Neural progenitor cell (in vitro differentiated cells): ENCODE results near the gene UPF3A. TPM values are rescaled to one million over a fixed set of nuclear protein-coding genes. Genes with fewer than 3 reads are reported as not detected.
"Not testable (repeated sequence)": the region's sequence is repeated elsewhere in the genome, so short reads cannot be mapped to it uniquely, and the experiment has no call there.

Source experiments
- DNase-seq: peaks from one replicate; pipeline ENCODE4 v3.0.0-alpha.2; 2016; ENCODE audit warnings: low spot score
- H2AFZ ChIP-seq: fragments of 200-600 bp; sonication (generic); replicated peaks from 2 replicates; pipeline ENCODE4 v1.6.1; 2016; ENCODE audit warnings: antibody characterized with exemption
- H3F3A ChIP-seq: fragments of 200-600 bp; sonication (generic); 2 replicates; pipeline ENCODE4 v1.6.1; 2016; ENCODE audit warnings: antibody characterized with exemption, low read depth
- H3K27ac ChIP-seq: fragments of 200-600 bp; sonication (generic); 2 replicates; pipeline ENCODE4 v1.5.1; 2016; ENCODE audit warnings: mild to moderate bottlenecking
- H3K27me3 ChIP-seq: fragments of 200-600 bp; sonication (generic); 2 replicates; pipeline ENCODE4 v1.6.1; 2016; ENCODE audit warnings: mild to moderate bottlenecking, moderate library complexity
- H3K36me3 ChIP-seq: fragments of 200-600 bp; sonication (generic); 2 replicates; pipeline ENCODE4 v1.5.1; 2016
- H3K4me1 ChIP-seq: fragments of 200-600 bp; sonication (generic); 2 replicates; pipeline ENCODE4 v1.6.1; 2016; ENCODE audit warnings: mixed run types
- H3K4me2 ChIP-seq: fragments of 200-600 bp; sonication (generic); 2 replicates; pipeline ENCODE4 v1.6.1; 2016
- H3K4me3 ChIP-seq: fragments of 200-600 bp; sonication (generic); 2 replicates; pipeline ENCODE4 v1.5.1; 2016
- H3K79me2 ChIP-seq: fragments of 200-600 bp; sonication (generic); 2 replicates; pipeline ENCODE4 v1.6.1; 2016; ENCODE audit warnings: low read depth
- H3K9ac ChIP-seq: fragments of 200-600 bp; sonication (generic); 2 replicates; pipeline ENCODE4 v1.6.1; 2016
- H3K9me3 ChIP-seq: fragments of 200-600 bp; sonication (generic); 2 replicates; pipeline ENCODE4 v1.5.1; 2016; ENCODE audit warnings: low read depth
- H4K20me1 ChIP-seq: fragments of 200-600 bp; sonication (generic); 2 replicates; pipeline ENCODE4 v1.6.1; 2016; ENCODE audit warnings: low read depth
- H3K27ac Mint-ChIP-seq: 3 replicates; pipeline ENCODE4 v1.8.0; 2021; ENCODE audit warnings: mixed read lengths
- H3K27me3 Mint-ChIP-seq: 2 replicates; pipeline ENCODE4 v1.8.0; 2022; ENCODE audit warnings: low read depth, mild to moderate bottlenecking, inconsistent platforms, moderate library complexity, mixed read lengths; ENCODE audit not compliant: insufficient read depth
- H3K36me3 Mint-ChIP-seq: 3 replicates; pipeline ENCODE4 v1.8.0; 2021; ENCODE audit warnings: mixed read lengths
- H3K4me1 Mint-ChIP-seq: 3 replicates; pipeline ENCODE4 v1.8.0; 2021; ENCODE audit warnings: mixed read lengths
- H3K4me3 Mint-ChIP-seq: 3 replicates; pipeline ENCODE4 v1.8.0; 2021; ENCODE audit warnings: mild to moderate bottlenecking, moderate library complexity, mixed read lengths
- H3K9me3 Mint-ChIP-seq: 3 replicates; pipeline ENCODE4 v1.8.0; 2020; ENCODE audit warnings: mixed read lengths
- CTCF ChIP-seq: fragments of 200-600 bp; sonication (generic); IDR thresholded peaks from 2 replicates; pipeline ENCODE4 v1.5.1; 2017; ENCODE audit warnings: antibody characterized with exemption, mild to moderate bottlenecking
- EZH2 ChIP-seq: fragments of 200-600 bp; sonication (generic); IDR thresholded peaks from 2 replicates; pipeline ENCODE4 v1.6.1; 2017; ENCODE audit warnings: antibody characterized with exemption, mild to moderate bottlenecking, moderate library complexity
- EZH2phosphoT487 ChIP-seq: fragments of 200-600 bp; sonication (generic); IDR thresholded peaks from 2 replicates; pipeline ENCODE4 v1.6.1; 2017; ENCODE audit warnings: antibody characterized with exemption
- total RNA-seq: library from RNA; depleted of rRNA; stranded (reverse); fragments of >200 nt; gene quantifications from 2 replicates; pipeline ENCODE4 v1.2.3, GENCODE V29; 2015; ENCODE audit warnings: low replicate concordance

Gene UPF3A
- total RNA-seq, 1 donor from 2014 or later: 74.4 TPM

DNA sequence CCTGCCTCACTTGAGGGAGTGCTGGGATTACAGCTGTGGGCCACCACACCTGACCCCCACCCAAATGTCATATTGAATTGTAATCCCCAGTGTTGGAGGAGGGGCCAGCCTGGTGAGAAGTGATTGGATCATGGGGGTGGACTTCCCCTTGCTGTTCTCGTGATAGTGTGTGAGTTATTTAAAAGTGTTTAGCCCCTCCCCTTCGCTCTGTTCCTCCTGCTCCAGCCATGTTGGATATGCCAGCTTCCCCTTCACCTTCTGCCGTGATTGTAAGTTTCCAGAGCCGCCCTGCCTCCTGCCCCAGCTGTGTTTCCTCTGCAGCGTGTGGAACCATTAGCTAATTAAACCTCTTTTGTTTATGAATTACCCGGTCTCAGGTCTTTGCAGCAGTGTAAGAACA is 46.6 kb downstream of the UPF3A start:
- Mint-ChIP-seq H3K27ac (peak overlapping the region; percentile 55), H3K9me3 (no peaks in the 10 kb centered on the region), H3K4me3 (no peak overlapping the region), H3K27me3 (peaks cover 2% of the 10 kb centered on the region), H3K4me1 (no peaks in the 10 kb centered on the region), H3K36me3 (peaks cover 29% of the 10 kb centered on the region)
- Histone ChIP-seq H3K36me3 (peaks cover 23% of the 10 kb centered on the region), H3F3A (peaks cover 32% of the 10 kb centered on the region), H3K9ac (no peak overlapping the region), H3K4me2 (no peak overlapping the region), H3K9me3 (no peaks in the 10 kb centered on the region), H3K27me3 (no peaks in the 10 kb centered on the region), H4K20me1 (peaks cover 9% of the 10 kb centered on the region), H3K4me3 (no peak overlapping the region), H3K4me1 (peaks cover 6% of the 10 kb centered on the region), H2AFZ (no peak overlapping the region), H3K79me2 (peaks cover 45% of the 10 kb centered on the region), H3K27ac (peak overlapping the region; percentile 2)
- TF ChIP-seq EZH2 (no peak), EZH2phosphoT487 (no peak), CTCF (no peak)
- no peak for DNase-seq

- no peak for TF ChIP-seq EZH2phosphoT487
- no peak for TF ChIP-seq CTCF
- no peak for TF ChIP-seq EZH2
- H3K4me2 ChIP-seq: no peak overlapping the region
Measured at GRCh38 chr13:114328595-114328994, 47.2 kb downstream of the UPF3A start.

GRCh38 chr13:114330086-114330485 is 48.7 kb downstream of the UPF3A start:
- H3K4me1 Mint-ChIP-seq: no peaks in the 10 kb centered on the region
- H4K20me1 ChIP-seq: peaks cover 9% of the 10 kb centered on the region
- peaks cover 25% of the 10 kb centered on the region for H3K79me2 ChIP-seq
- peaks cover 23% of the 10 kb centered on the region for H3K4me1 ChIP-seq
- no peak overlapping the region for H3K9ac ChIP-seq
- peaks cover 13% of the 10 kb centered on the region for H3K36me3 Mint-ChIP-seq
- H2AFZ ChIP-seq: no peak overlapping the region
- no peak for DNase-seq
- no peak overlapping the region for H3K4me3 Mint-ChIP-seq
- H3K27ac Mint-ChIP-seq: no peak overlapping the region
- H3K36me3 ChIP-seq: peaks cover 11% of the 10 kb centered on the region
- H3F3A ChIP-seq: peaks cover 40% of the 10 kb centered on the region
- no peak for TF ChIP-seq EZH2phosphoT487
- no peak for TF ChIP-seq EZH2
- no peak for TF ChIP-seq CTCF
- no peaks in the 10 kb centered on the region for H3K27me3 ChIP-seq
- H3K27me3 Mint-ChIP-seq: no peaks in the 10 kb centered on the region
- no peak overlapping the region for H3K27ac ChIP-seq
- H3K9me3 ChIP-seq: no peaks in the 10 kb centered on the region
- H3K4me2 ChIP-seq: no peak overlapping the region
- H3K9me3 Mint-ChIP-seq: no peaks in the 10 kb centered on the region
- no peak overlapping the region for H3K4me3 ChIP-seq

More at GRCh38 chr13:114328595-114328994, 47.2 kb downstream of the UPF3A start:
- H2AFZ ChIP-seq: no peak overlapping the region
- H3K9me3 ChIP-seq: no peaks in the 10 kb centered on the region
- Mint-ChIP-seq H3K9me3 (no peaks in the 10 kb centered on the region), H3K27ac (no peak overlapping the region), H3K36me3 (peaks cover 26% of the 10 kb centered on the region), H3K4me3 (no peak overlapping the region), H3K4me1 (no peaks in the 10 kb centered on the region), H3K27me3 (peaks cover 2% of the 10 kb centered on the region)
- no peak overlapping the region for H3K27ac ChIP-seq
- H3K4me3 ChIP-seq: no peak overlapping the region
- no peak overlapping the region for H3K9ac ChIP-seq
- peaks cover 12% of the 10 kb centered on the region for H3K4me1 ChIP-seq
- H3K27me3 ChIP-seq: no peaks in the 10 kb centered on the region
- H3K36me3 ChIP-seq: peaks cover 17% of the 10 kb centered on the region
- DNase-seq: no peak
- peaks cover 40% of the 10 kb centered on the region for H3K79me2 ChIP-seq
- H4K20me1 ChIP-seq: peaks cover 9% of the 10 kb centered on the region
- H3F3A ChIP-seq: peaks cover 38% of the 10 kb centered on the region

- H3K27me3 ChIP-seq, H3K9me3 ChIP-seq, H3K27ac Mint-ChIP-seq, H3K9ac ChIP-seq, H4K20me1 ChIP-seq, H2AFZ ChIP-seq, H3K27me3 Mint-ChIP-seq, H3K4me3 Mint-ChIP-seq, H3K4me1 Mint-ChIP-seq, H3K36me3 Mint-ChIP-seq, H3K36me3 ChIP-seq, H3K4me3 ChIP-seq, H3K9me3 Mint-ChIP-seq, H3K79me2 ChIP-seq: not testable (repeated sequence)
- Histone ChIP-seq H3K4me2 (peak overlapping the region; percentile 60), H3K4me1 (peaks cover 30% of the 10 kb centered on the region), H3K27ac (peak overlapping the region; percentile 63), H3F3A (peaks cover 18% of the 10 kb centered on the region)
- DNase-seq: peak; percentile 51
Measured at GRCh38 chr13:114333881-114334280, 52.5 kb downstream of the UPF3A start.
